ENCODE measurements around the gene GPC6. TPM values are rescaled to one million over a fixed set of nuclear protein-coding genes. Genes with fewer than 3 reads are reported as not detected.
"Not testable (repeated sequence)": the region's sequence is repeated elsewhere in the genome, so short reads cannot be mapped to it uniquely, and the experiment has no call there.

Gene GPC6
- total RNA-seq, 3 donors from 2014 or later (not counting 1 experiment from before 2014, with no cell fraction given) = not detected

GRCh38 chr13:94342436-94343242 is 1116.0 kb downstream of the GPC6 start:
- Mint-ChIP-seq H3K27me3 (ENCODE audit: low read depth in 2 of 2) (no peaks in the 10 kb centered on the region), H3K36me3 (no peaks in the 10 kb centered on the region), H3K4me3 (no peak overlapping the region), H3K27ac (no peak overlapping the region), H3K4me1 (peaks cover 7% of the 10 kb centered on the region in 2 donors), H3K9me3 (no peaks in the 10 kb centered on the region)
- DNase-seq (no peak), ATAC-seq (no peak)
- intact Hi-C loops (cut with micrococcal nuclease) = no loop called here
- 93% methylated on average over 17 of the region's 17 CpGs for WGBS (ENCODE audit: insufficient coverage)
- H3K27me3 ChIP-seq (ENCODE audit: control insufficient read depth, insufficient read depth, low read length) = no peaks in the 10 kb centered on the region
- H3K4me1 ChIP-seq (ENCODE audit: control insufficient read depth, insufficient read depth, low read length) = no peaks in the 10 kb centered on the region
- no peaks in the 10 kb centered on the region for H3K36me3 ChIP-seq (ENCODE audit: control insufficient read depth, insufficient read depth, low read length)
- TF ChIP-seq CTCF (IDR thresholded peaks at IDR 0.05) = no peak
- H3K27ac ChIP-seq (ENCODE audit: low read length) = no peak overlapping the region
- no peaks in the 10 kb centered on the region for H3K9me3 ChIP-seq (ENCODE audit: control insufficient read depth, insufficient read depth, low read length)
- no peak overlapping the region for H3K4me3 ChIP-seq (ENCODE audit: low read length)

- Histone ChIP-seq H3K36me3 (ENCODE audit: control insufficient read depth, insufficient read depth, low read length) (no peaks in the 10 kb centered on the region), H3K27me3 (ENCODE audit: control insufficient read depth, insufficient read depth, low read length) (no peaks in the 10 kb centered on the region), H3K4me1 (ENCODE audit: control insufficient read depth, insufficient read depth, low read length) (no peaks in the 10 kb centered on the region), H3K4me3 (ENCODE audit: low read length) (no peak overlapping the region), H3K9me3 (ENCODE audit: control insufficient read depth, insufficient read depth, low read length) (no peaks in the 10 kb centered on the region), H3K27ac (ENCODE audit: low read length) (no peak overlapping the region)
- Mint-ChIP-seq H3K4me3 (no peak overlapping the region), H3K36me3 (no peaks in the 10 kb centered on the region), H3K4me1 (peaks cover 7% of the 10 kb centered on the region in 2 donors), H3K27me3 (ENCODE audit: low read depth in 2 of 2) (no peaks in the 10 kb centered on the region), H3K9me3 (no peaks in the 10 kb centered on the region), H3K27ac (no peak overlapping the region)
- no peak for DNase-seq
- WGBS (ENCODE audit: insufficient coverage) = 93% methylated on average over 7 of the region's 7 CpGs
- no peak for TF ChIP-seq CTCF (IDR thresholded peaks at IDR 0.05)
- ATAC-seq = no peak
- intact Hi-C loops (cut with micrococcal nuclease) = no loop called here
Measured at GRCh38 chr13:94343243-94343585, 1116.6 kb downstream of the GPC6 start.

GRCh38 chr13:94343687-94344086 is 1117.1 kb downstream of the GPC6 start:
- H3K36me3 Mint-ChIP-seq; H3K9me3 ChIP-seq (ENCODE audit: control insufficient read depth, insufficient read depth, low read length); H3K27ac Mint-ChIP-seq; H3K4me1 Mint-ChIP-seq; H3K4me3 Mint-ChIP-seq; H3K36me3 ChIP-seq (ENCODE audit: control insufficient read depth, insufficient read depth, low read length); intact Hi-C loops (cut with micrococcal nuclease); H3K9me3 Mint-ChIP-seq; H3K27me3 Mint-ChIP-seq (ENCODE audit: low read depth in 2 of 2); H3K4me1 ChIP-seq (ENCODE audit: control insufficient read depth, insufficient read depth, low read length); ATAC-seq; DNase-seq; H3K4me3 ChIP-seq (ENCODE audit: low read length); H3K27me3 ChIP-seq (ENCODE audit: control insufficient read depth, insufficient read depth, low read length); H3K27ac ChIP-seq (ENCODE audit: low read length): not testable (repeated sequence)
- 73% methylated on average over 3 of the region's 3 CpGs for WGBS (ENCODE audit: insufficient coverage)

GRCh38 chr13:94344126-94344818 is 1117.7 kb downstream of the GPC6 start:
- Mint-ChIP-seq H3K4me3 (no peak overlapping the region), H3K4me1 (peaks cover 7% of the 10 kb centered on the region in 2 donors), H3K36me3 (no peaks in the 10 kb centered on the region), H3K27me3 (ENCODE audit: low read depth in 2 of 2) (no peaks in the 10 kb centered on the region), H3K27ac (no peak overlapping the region), H3K9me3 (no peaks in the 10 kb centered on the region)
- H3K4me1 ChIP-seq (ENCODE audit: control insufficient read depth, insufficient read depth, low read length) = no peaks in the 10 kb centered on the region
- intact Hi-C loops (cut with micrococcal nuclease) = no loop called here
- H3K27me3 ChIP-seq (ENCODE audit: control insufficient read depth, insufficient read depth, low read length) = no peaks in the 10 kb centered on the region
- no peaks in the 10 kb centered on the region for H3K9me3 ChIP-seq (ENCODE audit: control insufficient read depth, insufficient read depth, low read length)
- DNase-seq (no peak), ATAC-seq (no peak)
- H3K27ac ChIP-seq (ENCODE audit: low read length) = no peak overlapping the region
- H3K36me3 ChIP-seq (ENCODE audit: control insufficient read depth, insufficient read depth, low read length) = no peaks in the 10 kb centered on the region
- H3K4me3 ChIP-seq (ENCODE audit: low read length) = no peak overlapping the region
- WGBS (ENCODE audit: insufficient coverage) = 87% methylated on average over 7 of the region's 8 CpGs
- TF ChIP-seq CTCF (IDR thresholded peaks at IDR 0.05) = no peak

Measured in natural killer cell (primary cell).